Measurements from ENCODE around the gene CIDEA. TPM values are rescaled to one million over a fixed set of nuclear protein-coding genes. Genes with fewer than 3 reads are reported as not detected.

Gene CIDEA
- total and polyA plus RNA-seq, 9 of the 15 experiments (the other 6 are each of a cell fraction or from before 2014, with no cell fraction given), result not detected

- no peak for TF ChIP-seq PRDM10 (IDR thresholded peaks at IDR 0.05; ENCODE audit: partially characterized antibody)
- TF ChIP-seq THAP12 (CRISPR knock-in tag; IDR thresholded peaks at IDR 0.05), result no peak
- no peak for TF ChIP-seq E2F5 (CRISPR knock-in tag; IDR thresholded peaks at IDR 0.05)
- no peak for TF ChIP-seq CTCFL (IDR thresholded peaks at IDR 0.05; ENCODE audit: borderline replicate concordance, insufficient read depth, low read depth, low read length, poor library complexity, severe bottlenecking)
- no peak for TF ChIP-seq CREB3L1 (IDR thresholded peaks at IDR 0.05; ENCODE audit: borderline replicate concordance, low read depth)
These were observed 33.7 kb downstream of the CIDEA start (continued) for GRCh38 chr18:12287684-12288402.

Measured in K562 (cell line).